ENCODE results near the gene CSF1R. TPM values are rescaled to one million over a fixed set of nuclear protein-coding genes. Genes with fewer than 3 reads are reported as not detected.

The CSF1R gene
- total RNA-seq, 1 experiment from 2014 or later: 2.4 TPM

GRCh38 chr5:150069672-150070627 lies 16.4 kb downstream of the CSF1R start:
- no peak for DNase-seq (ENCODE audit: low read depth)

- DNase-seq (ENCODE audit: low read depth): no peak
These were observed 17.3 kb downstream of the CSF1R start for GRCh38 chr5:150068961-150069645.

GRCh38 chr5:150068472-150068871 lies 17.9 kb downstream of the CSF1R start:
- peak; percentile 75 for DNase-seq (ENCODE audit: low read depth)

GRCh38 chr5:150068071-150068470 lies 18.3 kb downstream of the CSF1R start:
- no peak for DNase-seq (ENCODE audit: low read depth)

GRCh38 chr5:150067405-150067960 lies 18.9 kb downstream of the CSF1R start:
- no peak for DNase-seq (ENCODE audit: low read depth)

- DNase-seq (ENCODE audit: low read depth): peak; percentile 88
These were observed 19.4 kb downstream of the CSF1R start for GRCh38 chr5:150066901-150067396.

- peak; percentile 36 for DNase-seq (ENCODE audit: low read depth)
These were observed 19.9 kb downstream of the CSF1R start for GRCh38 chr5:150066436-150066835.

- peak; percentile 97 for DNase-seq (ENCODE audit: low read depth)
These were observed 20.5 kb downstream of the CSF1R start for GRCh38 chr5:150065886-150066285.

- DNase-seq (ENCODE audit: low read depth): peak; percentile 96
These were observed 21.0 kb downstream of the CSF1R start for GRCh38 chr5:150065346-150065745.

GRCh38 chr5:150064681-150065220 lies 21.6 kb downstream of the CSF1R start:
- peak; percentile 73 for DNase-seq (ENCODE audit: low read depth)

GRCh38 chr5:150063638-150064037 lies 22.7 kb downstream of the CSF1R start:
- no peak for DNase-seq (ENCODE audit: low read depth)

GRCh38 chr5:150062216-150062922 lies 24.0 kb downstream of the CSF1R start:
- DNase-seq (ENCODE audit: low read depth): no peak

GRCh38 chr5:150061538-150061995 lies 24.8 kb downstream of the CSF1R start:
- DNase-seq (ENCODE audit: low read depth): no peak

GRCh38 chr5:150060471-150060870 lies 25.9 kb downstream of the CSF1R start:
- no peak for DNase-seq (ENCODE audit: low read depth)

GRCh38 chr5:150059623-150060022 lies 26.7 kb downstream of the CSF1R start:
- no peak for DNase-seq (ENCODE audit: low read depth)

GRCh38 chr5:150058480-150059126 lies 27.8 kb downstream of the CSF1R start:
- DNase-seq (ENCODE audit: low read depth): peak; percentile 98

- DNase-seq (ENCODE audit: low read depth): peak; percentile 22
These were observed 28.4 kb downstream of the CSF1R start for GRCh38 chr5:150057996-150058395.

- DNase-seq (ENCODE audit: low read depth): no peak
These were observed 28.8 kb downstream of the CSF1R start for GRCh38 chr5:150057511-150057910.

GRCh38 chr5:150057052-150057451 lies 29.3 kb downstream of the CSF1R start:
- DNase-seq (ENCODE audit: low read depth): peak; percentile 81

GRCh38 chr5:150056075-150056443 lies 30.3 kb downstream of the CSF1R start:
- DNase-seq (ENCODE audit: low read depth): no peak

All from M059J (cell line).